A549 (cell line): ENCODE data around the gene PLAC1.

Experiments used
- CHD2 ChIP-seq: fragments of 150-350 bp; IDR thresholded peaks from 2 replicates; pipeline ENCODE4 v1.6.1; 2014; ENCODE audit warnings: low read length; ENCODE audit not compliant: partially characterized antibody
- CTCF ChIP-seq: fragments of >200 bp; sonication (Bioruptor Twin); formaldehyde crosslinking; IDR thresholded peaks from 3 replicates; pipeline ENCODE4 v1.5.1; 2016
- HDAC2 ChIP-seq: fragments of 200-600 bp; sonication (generic); IDR thresholded peaks from 2 replicates; pipeline ENCODE4 v1.6.1; 2016
- JUN ChIP-seq, 2 experiments: fragments of >200 bp; sonication (Bioruptor Twin); formaldehyde crosslinking; IDR thresholded peaks; 2 replicates in 1 of 2; 3 replicates in 1 of 2; pipeline ENCODE4 v1.6.1; 2016 to 2017
- NPAS2 ChIP-seq: fragments of 250-450 bp; sonication (Bioruptor Pico); IDR thresholded peaks from 2 replicates; pipeline ENCODE4 v1.8.0; 2022; ENCODE audit warnings: mild to moderate bottlenecking, moderate library complexity, borderline replicate concordance
- PBX3 ChIP-seq: IDR thresholded peaks from 2 replicates; pipeline ENCODE4 v1.6.1; 2012
- PHF8 ChIP-seq: fragments of 200-600 bp; sonication (generic); IDR thresholded peaks from 2 replicates; pipeline ENCODE4 v1.6.1; 2016; ENCODE audit warnings: low read depth, mild to moderate bottlenecking, antibody characterized with exemption, moderate library complexity, borderline replicate concordance
- POLR2A ChIP-seq: IDR thresholded peaks from 2 replicates; pipeline ENCODE4 v1.6.1; 2012; ENCODE audit warnings: mild to moderate bottlenecking, low read length
- RNF2 ChIP-seq: fragments of 200-600 bp; sonication (generic); IDR thresholded peaks from 2 replicates; pipeline ENCODE4 v1.6.1; 2016; ENCODE audit warnings: low read depth, mild to moderate bottlenecking, antibody characterized with exemption, moderate library complexity, borderline replicate concordance
- TP53 ChIP-seq: fragments of 250-450 bp; sonication (Bioruptor Pico); IDR thresholded peaks from 2 replicates; pipeline ENCODE4 v1.5.0; 2021; ENCODE audit warnings: mild to moderate bottlenecking, moderate library complexity
- ZFP36 ChIP-seq: fragments of 450-650 bp; IDR thresholded peaks from 2 replicates; pipeline ENCODE4 v1.6.1; 2014; ENCODE audit warnings: borderline replicate concordance; ENCODE audit not compliant: partially characterized antibody
- TF ChIP-seq, protein P1 (sequence below): fragments of 450-650 bp; IDR thresholded peaks from 2 replicates; pipeline ENCODE4 v1.6.1; 2014; ENCODE audit warnings: antibody characterized with exemption
- TF ChIP-seq, protein P2 (sequence below): fragments of 250-450 bp; sonication (Bioruptor Pico); IDR thresholded peaks from 2 replicates; pipeline ENCODE4 v1.5.0; 2020; ENCODE audit warnings: low read depth, mild to moderate bottlenecking, moderate library complexity

- no peak for TF ChIP-seq JUN (IDR thresholded peaks at IDR 0.05)
- TF ChIP-seq NPAS2 = no peak
- no peak for TF ChIP-seq CTCF
- TF ChIP-seq TP53 (CRISPR knock-in tag) = no peak
- TF ChIP-seq CHD2 = no peak
- TF ChIP-seq, protein P1, sequence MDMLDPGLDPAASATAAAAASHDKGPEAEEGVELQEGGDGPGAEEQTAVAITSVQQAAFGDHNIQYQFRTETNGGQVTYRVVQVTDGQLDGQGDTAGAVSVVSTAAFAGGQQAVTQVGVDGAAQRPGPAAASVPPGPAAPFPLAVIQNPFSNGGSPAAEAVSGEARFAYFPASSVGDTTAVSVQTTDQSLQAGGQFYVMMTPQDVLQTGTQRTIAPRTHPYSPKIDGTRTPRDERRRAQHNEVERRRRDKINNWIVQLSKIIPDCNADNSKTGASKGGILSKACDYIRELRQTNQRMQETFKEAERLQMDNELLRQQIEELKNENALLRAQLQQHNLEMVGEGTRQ = no peak
- TF ChIP-seq POLR2A = no peak
- no peak for TF ChIP-seq ZFP36
- no peak for TF ChIP-seq PHF8
- no peak for TF ChIP-seq RNF2
- no peak for TF ChIP-seq PBX3
- no peak for TF ChIP-seq HDAC2
- TF ChIP-seq, protein P2, sequence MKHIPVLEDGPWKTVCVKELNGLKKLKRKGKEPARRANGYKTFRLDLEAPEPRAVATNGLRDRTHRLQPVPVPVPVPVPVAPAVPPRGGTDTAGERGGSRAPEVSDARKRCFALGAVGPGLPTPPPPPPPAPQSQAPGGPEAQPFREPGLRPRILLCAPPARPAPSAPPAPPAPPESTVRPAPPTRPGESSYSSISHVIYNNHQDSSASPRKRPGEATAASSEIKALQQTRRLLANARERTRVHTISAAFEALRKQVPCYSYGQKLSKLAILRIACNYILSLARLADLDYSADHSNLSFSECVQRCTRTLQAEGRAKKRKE (CRISPR knock-in tag) = no peak
These were observed 100.1 kb downstream of the PLAC1 start for GRCh38 chrX:134558133-134558532.
